ENCODE results near the gene CFAP119.

The CFAP119 gene

DNA sequence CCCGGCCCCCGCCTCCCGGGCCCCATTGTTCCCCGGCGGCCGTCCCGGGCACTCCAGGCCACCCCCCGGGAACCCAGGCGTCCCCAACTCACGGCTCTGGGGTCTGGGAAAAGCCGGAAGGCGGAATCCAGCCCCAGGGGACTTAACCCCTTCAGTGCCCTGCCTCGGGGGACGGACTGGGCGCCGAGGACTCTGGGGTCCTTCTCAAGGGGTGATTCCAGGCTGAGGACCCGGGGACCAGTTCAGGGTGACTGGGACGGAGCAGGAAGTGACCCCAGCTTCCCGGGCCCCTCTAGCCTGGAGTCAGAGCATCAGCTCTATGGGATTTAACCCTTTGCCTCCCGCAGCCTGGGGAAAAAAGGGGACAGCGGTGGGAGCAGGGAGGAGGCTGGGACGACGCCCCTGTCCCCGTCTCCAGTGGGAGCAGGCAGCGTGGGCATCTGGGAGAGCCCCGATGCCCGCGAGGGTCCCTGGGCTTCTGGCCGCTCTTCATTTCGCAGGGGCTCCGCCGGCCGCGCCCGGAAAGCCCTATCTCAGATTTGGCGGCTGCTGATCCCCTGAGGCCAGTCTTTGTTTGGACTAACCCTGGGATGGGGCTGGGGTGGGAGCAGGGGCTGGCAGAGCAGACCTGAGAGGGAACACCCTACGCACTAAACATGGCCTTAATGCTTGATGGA, 25.2 kb upstream of the CFAP119 start, which contains the start of gene ZNF629:
Gene ZNF629 (minus strand): TSS at position 270 of the 677 bp plus-strand sequence. CDS start 2,723 bp downstream, outside the sequence.
- peak within 1 kb of the TSS; percentile 74 for H3K4me3 ChIP-seq (ENCODE audit: low read depth, low read length)
- TF ChIP-seq MYC (IDR thresholded peaks at IDR 0.05; ENCODE audit: low read depth, low read length), result no peak
- TF ChIP-seq, protein P1, sequence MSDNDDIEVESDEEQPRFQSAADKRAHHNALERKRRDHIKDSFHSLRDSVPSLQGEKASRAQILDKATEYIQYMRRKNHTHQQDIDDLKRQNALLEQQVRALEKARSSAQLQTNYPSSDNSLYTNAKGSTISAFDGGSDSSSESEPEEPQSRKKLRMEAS (IDR thresholded peaks at IDR 0.05; ENCODE audit: low read depth, low read length), result 0 out of 2 replicates have a peak, but pooled peaks have one; percentile 5
- peak; percentile 61 for DNase-seq (ENCODE audit: low read depth)

DNA sequence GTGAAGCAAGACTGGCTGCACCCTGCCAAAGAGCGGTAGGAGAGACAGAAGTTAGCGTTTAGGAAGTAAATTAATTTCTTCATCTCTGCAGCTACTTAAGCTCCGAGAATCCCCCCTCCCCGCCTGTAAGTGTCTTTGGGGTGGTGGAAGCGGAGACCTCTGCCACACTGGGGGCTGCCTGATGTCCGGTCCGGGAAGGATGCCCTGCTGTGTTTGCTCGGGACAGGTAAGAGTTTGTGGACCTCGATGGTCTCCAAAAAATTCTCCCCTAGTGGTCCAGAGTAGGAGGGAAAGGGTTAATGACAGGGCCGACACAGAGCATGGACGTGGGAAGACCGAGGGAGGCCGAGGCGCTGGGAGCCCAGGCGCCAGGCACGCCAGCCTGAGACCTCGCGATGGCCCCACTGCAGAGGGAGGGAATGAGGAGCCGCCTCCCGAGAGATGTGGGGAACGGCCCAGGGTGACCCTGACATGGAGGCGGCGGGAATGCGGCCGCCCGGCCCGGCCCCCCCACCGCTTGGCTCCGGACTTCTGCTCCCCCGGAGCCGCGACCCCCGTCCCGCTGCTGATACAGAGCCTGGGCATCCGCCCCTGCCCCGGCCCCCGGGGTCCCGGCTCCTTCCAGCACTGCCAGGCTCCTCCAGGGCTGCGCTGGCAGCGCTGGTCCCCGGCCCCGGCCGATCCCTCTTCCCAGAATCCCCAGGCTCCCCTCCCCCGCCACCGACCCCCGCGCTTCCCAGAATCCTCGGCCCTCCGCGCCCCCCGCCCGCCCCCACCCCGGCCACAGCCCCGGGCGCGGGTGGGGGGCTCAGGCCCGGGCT, 24.5 kb upstream of the CFAP119 start:
- TF ChIP-seq, protein P2, sequence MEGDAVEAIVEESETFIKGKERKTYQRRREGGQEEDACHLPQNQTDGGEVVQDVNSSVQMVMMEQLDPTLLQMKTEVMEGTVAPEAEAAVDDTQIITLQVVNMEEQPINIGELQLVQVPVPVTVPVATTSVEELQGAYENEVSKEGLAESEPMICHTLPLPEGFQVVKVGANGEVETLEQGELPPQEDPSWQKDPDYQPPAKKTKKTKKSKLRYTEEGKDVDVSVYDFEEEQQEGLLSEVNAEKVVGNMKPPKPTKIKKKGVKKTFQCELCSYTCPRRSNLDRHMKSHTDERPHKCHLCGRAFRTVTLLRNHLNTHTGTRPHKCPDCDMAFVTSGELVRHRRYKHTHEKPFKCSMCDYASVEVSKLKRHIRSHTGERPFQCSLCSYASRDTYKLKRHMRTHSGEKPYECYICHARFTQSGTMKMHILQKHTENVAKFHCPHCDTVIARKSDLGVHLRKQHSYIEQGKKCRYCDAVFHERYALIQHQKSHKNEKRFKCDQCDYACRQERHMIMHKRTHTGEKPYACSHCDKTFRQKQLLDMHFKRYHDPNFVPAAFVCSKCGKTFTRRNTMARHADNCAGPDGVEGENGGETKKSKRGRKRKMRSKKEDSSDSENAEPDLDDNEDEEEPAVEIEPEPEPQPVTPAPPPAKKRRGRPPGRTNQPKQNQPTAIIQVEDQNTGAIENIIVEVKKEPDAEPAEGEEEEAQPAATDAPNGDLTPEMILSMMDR (IDR thresholded peaks at IDR 0.05; ENCODE audit: low read depth, low read length), result no peak
- DNase-seq (ENCODE audit: low read depth), result peak; percentile 62
- H3K4me3 ChIP-seq (ENCODE audit: low read depth, low read length), result peak overlapping the region; percentile 74

DNA sequence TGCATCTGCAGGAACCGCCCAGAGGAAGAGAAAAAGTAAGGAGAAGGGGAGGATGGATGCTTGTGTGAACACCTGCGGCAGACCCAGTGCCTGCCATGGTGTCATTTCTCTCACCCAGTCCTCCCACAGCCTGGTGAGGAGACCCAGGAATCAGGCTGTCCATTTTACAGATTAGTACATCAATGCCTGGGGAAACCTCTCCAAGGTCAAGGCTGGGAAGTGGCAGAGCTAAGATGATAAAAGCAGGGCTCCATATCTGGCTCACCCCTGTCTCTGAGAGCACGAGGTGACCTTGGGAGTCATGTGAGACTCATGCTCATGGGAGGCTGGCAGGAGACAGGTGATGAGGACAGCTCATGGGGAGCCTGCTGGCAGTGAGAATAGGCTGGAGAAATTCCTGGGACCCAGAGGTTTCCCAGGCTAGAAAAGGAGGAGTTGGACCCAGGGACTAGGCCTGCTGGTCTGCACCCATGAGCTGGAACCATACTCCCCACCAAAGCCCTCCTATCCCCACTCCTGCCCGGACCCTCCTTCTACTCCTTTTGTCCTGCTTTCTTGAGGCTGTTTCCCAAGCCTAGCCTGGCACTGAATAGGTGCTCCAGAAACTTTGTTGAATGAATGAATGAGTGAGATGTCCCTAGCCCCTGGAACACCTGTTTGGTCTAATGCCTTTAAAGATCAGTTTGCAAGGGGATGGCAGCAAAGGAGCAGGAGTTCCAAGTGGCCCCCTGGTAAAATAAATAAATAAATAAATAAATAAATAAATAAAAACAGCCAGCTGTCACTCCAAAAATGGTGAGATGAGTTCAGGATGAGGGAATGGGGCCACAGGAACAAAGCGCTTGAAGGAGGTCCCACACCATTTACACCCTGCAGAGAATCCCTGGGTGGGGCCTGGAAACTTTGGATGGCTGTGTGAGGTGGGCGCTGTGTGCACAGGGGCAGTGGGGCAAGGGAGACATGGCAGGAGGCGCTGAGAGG, 23.6 kb upstream of the CFAP119 start:
- peak overlapping the region; percentile 46 for H3K4me3 ChIP-seq (ENCODE audit: low read depth, low read length)
- DNase-seq (ENCODE audit: low read depth), result no peak
- TF ChIP-seq POLR2A (IDR thresholded peaks at IDR 0.05; ENCODE audit: extremely low read depth, insufficient read length), result no peak
- TF ChIP-seq, protein P2 (IDR thresholded peaks at IDR 0.05; ENCODE audit: low read depth, low read length), result no peak
- TF ChIP-seq MYC (IDR thresholded peaks at IDR 0.05; ENCODE audit: low read depth, low read length), result no peak
- TF ChIP-seq, protein P1 (IDR thresholded peaks at IDR 0.05; ENCODE audit: low read depth, low read length), result no peak

DNA sequence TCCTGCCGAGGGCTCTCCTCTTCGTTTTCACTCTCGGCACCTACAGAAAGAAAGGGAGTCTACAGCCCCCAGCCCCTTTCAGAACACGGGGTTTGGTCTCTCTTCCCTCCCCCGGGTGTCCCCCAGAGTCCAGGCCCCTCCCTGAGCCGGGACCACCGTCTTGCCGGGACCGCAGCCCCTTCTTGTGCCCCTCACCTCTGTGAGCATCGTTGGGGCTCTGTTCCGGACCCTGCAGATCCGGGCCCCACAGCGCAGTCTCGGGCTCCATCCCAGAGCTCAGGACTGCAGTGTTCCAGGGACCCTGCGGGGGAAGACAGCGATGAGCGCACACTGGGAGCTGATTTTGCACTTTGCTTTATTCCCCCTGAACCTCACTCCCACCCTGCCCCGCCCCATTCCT, 22.4 kb upstream of the CFAP119 start:
- no peak overlapping the region for H3K4me3 ChIP-seq (ENCODE audit: low read depth, low read length)
- TF ChIP-seq MYC (IDR thresholded peaks at IDR 0.05; ENCODE audit: low read depth, low read length) (no peak), POLR2A (IDR thresholded peaks at IDR 0.05; ENCODE audit: extremely low read depth, insufficient read length) (no peak)
- TF ChIP-seq, protein P1 (IDR thresholded peaks at IDR 0.05; ENCODE audit: low read depth, low read length), result no peak
- TF ChIP-seq, protein P2 (IDR thresholded peaks at IDR 0.05; ENCODE audit: low read depth, low read length), result no peak
- no peak for DNase-seq (ENCODE audit: low read depth)

DNA sequence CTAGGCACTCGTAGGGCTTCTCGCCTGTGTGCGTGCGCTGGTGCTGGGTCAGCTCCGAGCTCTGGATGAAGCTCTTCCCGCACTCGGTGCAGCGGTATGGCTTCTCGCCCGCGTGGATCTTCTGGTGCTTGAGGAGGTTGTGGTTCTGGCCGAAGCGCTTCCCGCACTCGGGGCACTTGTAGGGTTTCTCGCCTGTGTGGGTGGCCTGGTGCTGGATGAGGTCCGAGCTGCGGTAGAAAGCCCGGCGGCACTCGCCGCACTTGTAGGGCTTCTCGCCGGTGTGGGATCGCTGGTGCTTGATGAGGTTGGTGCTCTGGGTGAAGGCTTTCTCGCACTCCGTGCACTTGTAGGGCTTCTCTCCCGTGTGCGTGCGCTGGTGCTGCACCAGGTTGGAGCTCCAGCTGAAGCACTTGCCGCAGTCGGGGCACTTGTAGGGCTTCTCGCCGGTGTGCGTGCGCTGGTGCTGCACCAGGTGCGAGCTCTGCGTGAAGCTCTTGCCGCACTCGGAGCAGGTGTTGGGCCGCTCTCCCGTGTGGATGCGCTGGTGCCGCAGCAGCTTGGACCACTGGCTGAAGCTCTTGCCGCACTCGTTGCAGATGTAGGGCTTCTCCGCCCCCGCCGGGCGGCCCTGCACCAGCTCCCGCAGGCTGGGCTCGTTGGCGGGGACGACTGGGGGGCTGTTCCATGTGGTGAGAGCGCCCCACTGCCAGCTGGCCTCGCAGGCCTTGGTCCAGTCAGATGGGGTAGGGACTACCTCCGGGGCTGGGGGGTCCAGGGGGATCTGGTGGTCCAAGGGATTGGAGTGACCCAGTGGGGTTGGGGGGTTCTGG, 21.6 kb upstream of the CFAP119 start:
- H3K4me3 ChIP-seq (ENCODE audit: low read depth, low read length), result no peak overlapping the region
- TF ChIP-seq, protein P2 (IDR thresholded peaks at IDR 0.05; ENCODE audit: low read depth, low read length), result no peak
- TF ChIP-seq, protein P1 (IDR thresholded peaks at IDR 0.05; ENCODE audit: low read depth, low read length), result no peak
- TF ChIP-seq MYC (IDR thresholded peaks at IDR 0.05; ENCODE audit: low read depth, low read length) (no peak), POLR2A (IDR thresholded peaks at IDR 0.05; ENCODE audit: extremely low read depth, insufficient read length) (no peak)
- no peak for DNase-seq (ENCODE audit: low read depth)

Data from NB4 (cell line).